ENCODE data around the gene CDCA8.
A peak's percentile ranks its signal among the peaks of the same experiment; 100 is the strongest.

The CDCA8 gene

DNA sequence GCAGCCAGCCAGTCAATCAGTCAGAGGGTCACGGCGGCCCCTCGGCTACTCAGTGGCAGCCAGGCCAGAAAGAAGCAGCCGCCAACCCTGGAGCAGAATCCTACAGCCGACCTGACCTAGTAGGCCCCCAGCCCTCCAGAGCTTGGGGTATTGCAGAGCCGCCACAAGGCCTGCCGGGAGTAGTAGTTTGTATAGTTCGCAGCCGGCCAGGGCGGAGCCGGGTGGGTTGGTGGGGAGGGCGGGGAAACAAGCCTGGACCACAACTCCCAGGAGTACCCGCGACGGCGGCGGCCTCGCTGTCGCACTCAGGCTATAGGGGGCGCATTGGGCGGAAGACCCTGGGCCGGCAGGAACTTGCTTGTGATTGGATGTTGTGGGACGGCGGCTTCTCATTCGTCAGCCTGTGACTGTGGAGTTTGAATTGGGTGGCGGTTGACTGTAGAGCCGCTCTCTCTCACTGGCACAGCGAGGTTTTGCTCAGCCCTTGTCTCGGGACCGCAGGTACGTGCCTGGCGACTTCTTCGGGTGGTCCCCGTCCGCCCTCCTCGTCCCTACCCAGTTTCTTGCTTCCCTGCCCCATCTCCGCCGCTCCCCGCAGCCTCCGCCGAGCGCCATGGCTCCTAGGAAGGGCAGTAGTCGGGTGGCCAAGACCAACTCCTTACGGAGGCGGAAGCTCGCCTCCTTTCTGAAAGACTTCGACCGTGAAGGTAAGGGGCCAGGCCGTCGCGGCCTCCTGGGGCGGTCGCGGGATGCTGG, at the start of gene CDCA8:
TSS of gene CDCA8 (plus strand) at position 439 of the 756 bp plus-strand sequence. CDS start at position 614, 175 bp downstream.
- peak; percentile 97 for DNase-seq

DNA sequence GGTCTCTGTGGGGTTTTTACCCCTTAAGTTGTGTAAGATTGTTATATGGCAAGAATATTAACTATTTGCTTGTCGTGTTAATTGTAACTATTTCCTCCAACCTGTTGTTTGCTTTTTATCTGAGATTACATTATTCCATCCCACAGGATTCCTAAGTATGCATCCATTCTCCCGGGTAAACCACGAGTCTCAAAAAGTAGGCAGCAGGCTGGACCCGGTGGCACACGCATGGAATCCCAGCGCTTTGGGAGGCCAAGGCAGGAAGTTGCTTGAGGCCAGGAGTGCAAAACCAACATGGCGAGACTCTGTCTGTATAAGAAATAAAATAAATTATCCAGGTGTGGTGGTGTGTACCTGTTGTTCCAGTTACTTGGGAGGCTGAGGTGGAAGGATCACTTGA, 45.0 kb upstream of the CDCA8 start:
- DNase-seq = no peak

DNA sequence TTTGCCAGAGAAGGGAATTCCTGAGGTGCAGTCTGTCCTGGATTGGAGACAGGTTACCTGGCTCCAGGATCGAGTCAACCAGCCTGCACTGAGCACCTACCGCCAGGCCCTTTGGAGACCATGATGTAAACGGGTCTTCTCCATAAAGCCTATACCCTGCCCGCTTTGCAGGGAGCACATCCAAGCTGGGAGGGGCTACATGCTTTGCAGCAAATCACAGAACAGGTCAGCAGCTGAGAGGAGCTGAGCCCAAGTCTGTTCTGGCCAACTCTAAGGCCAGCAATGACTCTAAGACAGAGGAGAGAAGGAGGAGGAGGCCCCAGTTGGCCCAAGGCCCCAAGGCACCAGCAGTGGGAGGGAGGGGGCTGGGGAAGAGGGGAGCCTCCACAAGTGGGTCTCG, 42.1 kb upstream of the CDCA8 start:
- no peak for DNase-seq

DNA sequence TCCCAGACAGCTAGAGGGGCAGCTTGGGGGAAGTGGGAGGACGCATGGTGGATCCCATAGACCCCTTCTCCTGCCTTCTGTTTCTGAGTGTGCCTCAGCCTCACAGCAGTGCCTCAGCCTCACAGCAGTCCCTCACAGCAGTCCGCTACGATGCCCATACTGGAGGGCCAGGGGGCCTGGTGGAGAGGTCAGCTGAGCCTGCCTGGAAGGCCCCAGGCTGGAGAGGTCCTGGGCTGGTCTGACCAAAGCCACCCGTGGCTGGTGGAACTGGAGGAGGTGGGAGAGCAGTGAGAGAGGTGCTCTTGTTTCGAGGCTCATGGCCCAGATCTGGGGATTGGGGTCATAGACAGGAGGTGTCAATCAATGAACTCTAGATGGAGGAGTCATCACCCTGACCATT, 41.6 kb upstream of the CDCA8 start:
- DNase-seq = no peak

DNA sequence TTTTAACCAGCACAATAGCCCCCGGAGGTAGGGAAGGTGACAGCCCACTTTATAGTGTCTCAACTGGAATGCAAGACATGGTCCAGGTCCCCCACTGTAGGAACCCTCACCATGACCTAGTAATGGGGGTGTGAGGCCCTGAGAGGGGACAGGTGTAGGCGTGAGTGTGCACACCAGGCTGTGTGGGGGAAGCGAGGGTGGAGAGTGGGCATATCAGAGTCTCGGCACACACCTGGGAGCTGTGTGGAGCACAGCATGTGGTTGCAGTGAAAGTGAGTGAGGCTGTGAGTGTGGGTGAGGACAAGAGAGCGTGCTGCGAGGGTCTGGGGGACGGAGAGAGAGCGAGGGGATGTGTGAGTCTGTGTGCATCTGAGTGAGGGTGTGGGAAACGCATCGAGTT, 40.5 kb upstream of the CDCA8 start:
- DNase-seq = no peak

DNA sequence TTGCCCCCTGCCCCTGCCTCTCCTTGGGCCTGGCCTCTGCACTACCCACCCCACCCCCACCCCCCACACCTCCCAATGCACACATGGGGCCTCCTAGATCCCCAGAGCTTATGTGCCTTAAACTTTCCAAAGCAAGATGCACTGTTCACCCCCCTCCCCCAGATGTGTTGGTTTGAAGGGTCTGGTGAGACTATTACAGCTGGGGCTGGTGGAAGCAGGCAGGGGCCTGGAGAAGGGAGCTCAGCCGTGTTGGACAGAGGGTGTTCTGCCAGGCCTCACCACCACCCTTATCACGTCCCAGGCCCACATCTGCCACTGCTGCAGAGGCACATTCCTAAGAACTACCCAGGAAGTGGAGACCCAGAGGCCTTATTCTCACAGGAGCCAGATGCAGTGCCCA, 39.3 kb upstream of the CDCA8 start:
- DNase-seq = no peak

DNA sequence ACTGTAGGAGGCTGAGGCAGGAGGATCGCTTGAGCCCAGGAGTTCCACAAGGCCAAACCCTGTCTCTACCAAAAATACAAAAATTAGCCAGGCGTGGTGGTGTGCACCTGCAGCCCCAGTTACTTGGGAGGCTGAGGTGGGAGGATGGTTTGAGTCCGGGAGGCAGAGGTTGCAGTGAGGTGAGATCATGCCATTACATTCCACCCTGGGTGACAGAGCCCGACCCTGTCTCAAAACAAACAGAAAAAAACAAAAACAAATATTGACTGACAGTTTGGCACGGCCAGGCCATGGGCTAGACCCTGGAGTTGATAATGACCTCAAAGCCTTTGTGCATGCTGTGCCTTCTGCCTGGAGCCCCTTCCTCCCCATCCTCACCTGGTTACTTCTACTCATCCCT, 38.4 kb upstream of the CDCA8 start:
- no peak for DNase-seq

DNA sequence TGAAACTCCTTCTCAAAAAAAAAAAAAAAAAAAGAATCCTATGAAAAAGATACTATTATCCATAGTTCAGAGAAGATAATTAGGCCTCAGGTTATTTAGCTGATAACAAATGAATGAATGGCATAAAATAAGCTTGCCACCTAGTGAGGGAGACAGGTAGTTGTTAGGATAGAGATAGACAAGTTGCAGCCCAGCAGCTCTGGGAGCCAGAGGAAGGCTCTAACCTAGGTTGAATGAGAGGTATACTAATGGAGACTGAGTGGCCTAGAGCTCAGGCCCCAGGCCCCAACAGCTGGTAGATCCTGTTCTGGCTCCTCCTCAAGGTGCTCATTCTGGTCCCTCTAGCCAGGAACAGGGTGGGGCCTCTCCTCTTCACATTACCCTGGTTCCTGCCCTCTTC, 37.0 kb upstream of the CDCA8 start:
- no peak for DNase-seq

DNA sequence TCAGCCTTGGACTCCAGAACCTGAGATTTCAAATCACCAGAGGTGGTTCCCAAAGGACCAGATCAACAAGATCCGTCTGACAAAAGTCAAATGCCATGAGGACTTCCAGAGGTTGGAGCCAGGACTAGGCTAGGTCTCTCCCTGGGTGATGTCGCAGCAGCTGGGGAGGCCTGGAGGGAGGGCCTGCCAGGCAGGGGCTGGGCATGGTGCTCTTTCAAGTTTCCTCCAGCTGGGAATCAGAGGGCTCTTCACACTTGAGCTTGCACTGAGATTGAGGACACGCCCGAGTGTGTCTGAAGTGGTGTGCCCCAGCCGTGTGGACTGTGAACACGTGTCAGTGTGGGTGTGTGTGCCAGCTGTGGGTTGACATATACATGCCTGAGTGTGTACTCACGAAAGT, 36.3 kb upstream of the CDCA8 start:
- no peak for DNase-seq

DNA sequence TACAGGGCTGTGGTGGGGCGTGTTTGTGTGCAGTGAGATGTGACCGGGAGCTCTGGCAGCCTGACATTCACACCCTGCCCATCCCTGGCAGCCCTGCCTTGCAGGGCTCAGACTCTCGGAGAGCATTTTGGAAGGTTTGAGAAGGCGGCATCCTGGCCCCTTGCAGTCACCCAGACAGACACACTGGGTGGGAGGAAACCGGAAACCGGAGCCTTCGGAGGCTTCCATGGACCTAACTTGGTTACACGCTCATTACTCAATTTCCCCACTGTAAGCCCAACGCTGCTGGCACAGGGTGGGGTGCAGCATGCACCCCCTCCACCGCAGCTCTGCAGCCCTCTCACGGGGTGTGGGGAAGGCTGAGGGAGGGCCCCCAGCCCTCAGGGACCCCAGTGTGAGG, 35.4 kb upstream of the CDCA8 start:
- DNase-seq = no peak

DNA sequence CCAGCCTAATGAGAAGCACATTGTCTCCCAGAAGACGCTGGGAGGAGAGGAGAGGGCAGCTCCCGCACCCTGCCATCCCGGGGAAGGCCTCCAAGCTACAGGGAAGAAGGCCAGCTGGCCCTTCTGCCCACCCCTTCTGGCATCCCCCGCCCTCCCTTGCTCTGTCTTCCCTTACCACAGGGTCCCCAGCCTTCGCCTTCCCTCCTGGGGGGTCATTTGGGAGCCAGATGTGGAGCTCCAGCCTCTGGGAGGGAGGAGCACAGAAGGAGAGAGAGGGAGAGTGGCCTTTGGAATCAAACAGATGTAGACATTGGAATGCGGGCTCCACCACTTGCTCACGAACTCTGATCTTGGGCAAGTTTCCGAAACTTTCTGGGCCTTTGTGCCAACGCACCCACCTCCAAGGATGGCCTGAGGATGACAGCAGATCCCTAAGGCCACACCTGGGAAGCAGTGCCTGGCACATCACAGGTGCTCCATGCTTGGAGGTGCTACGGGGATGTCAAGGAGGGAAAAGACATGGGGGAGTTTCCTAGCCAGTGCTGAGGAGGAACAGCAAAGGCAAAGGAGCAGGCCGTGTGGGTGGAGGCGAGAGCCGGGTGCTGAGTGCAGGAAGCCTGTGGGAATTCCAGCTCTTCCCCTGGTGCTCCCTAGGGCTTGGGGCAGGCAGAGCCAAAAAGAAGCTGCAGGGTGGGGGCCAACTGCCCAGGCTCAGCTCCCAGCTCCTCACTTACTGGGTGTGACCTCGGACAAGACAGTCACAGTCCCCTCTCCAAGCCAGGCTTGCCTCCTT, 34.5 kb upstream of the CDCA8 start:
- DNase-seq = no peak

DNA sequence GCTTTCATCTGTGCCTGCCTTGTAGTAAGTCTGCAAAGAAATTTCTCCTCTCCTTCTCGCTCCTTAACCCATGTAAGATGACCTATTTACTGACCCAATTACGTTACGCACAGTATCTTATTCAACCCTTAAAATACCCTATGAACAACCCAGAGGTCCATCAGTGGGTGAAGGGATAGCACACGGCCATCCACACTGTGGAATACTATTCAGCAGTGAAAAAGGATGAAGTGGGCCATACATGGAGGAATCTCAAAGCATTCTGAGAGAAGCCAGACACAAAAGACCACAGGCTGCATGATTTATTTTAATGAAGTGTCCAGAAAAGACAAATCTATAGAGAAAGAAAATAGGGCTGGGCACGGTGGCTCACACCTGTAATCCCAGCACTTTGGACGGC, 33.8 kb upstream of the CDCA8 start:
- no peak for DNase-seq

DNA sequence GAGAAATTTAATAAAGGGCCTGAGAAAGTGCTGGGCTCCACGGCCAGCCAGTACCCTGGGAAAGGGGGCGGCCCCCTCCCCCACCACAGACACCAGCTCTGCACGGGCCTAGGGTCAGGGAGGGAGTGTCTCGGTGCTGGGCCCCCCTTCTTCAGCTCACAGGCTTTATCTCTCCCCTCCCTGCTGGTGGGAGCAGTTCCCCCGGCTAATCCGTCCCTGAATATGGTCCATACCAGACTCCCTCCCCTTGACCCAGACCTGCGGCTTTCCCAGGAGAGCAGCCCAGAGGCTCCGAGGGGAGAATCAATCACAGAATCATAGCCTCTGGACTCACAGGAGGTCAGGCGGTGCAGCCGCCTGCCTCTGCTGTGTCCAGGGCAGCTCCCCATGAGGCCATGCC, 31.7 kb upstream of the CDCA8 start:
- DNase-seq = no peak

DNA sequence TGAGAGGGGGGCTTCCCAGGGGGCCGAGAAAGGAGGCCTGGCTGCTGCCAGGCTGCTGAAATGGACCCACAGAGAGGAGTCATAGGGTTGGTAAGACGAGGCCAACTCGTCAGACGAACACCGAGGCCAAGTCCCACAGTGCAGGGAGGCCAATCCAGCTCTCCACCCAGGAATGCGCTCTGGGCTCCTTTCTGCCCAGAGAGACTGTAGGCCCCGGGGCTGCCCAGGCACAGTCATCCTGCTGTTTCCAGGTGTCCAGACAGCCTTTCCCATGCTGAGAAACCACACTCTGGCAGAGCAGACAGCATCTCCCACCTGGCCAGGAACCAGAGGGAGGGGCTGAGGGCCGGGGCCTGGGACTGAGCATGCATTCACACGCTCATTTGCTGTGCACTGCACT, 30.9 kb upstream of the CDCA8 start:
- DNase-seq = no peak

DNA sequence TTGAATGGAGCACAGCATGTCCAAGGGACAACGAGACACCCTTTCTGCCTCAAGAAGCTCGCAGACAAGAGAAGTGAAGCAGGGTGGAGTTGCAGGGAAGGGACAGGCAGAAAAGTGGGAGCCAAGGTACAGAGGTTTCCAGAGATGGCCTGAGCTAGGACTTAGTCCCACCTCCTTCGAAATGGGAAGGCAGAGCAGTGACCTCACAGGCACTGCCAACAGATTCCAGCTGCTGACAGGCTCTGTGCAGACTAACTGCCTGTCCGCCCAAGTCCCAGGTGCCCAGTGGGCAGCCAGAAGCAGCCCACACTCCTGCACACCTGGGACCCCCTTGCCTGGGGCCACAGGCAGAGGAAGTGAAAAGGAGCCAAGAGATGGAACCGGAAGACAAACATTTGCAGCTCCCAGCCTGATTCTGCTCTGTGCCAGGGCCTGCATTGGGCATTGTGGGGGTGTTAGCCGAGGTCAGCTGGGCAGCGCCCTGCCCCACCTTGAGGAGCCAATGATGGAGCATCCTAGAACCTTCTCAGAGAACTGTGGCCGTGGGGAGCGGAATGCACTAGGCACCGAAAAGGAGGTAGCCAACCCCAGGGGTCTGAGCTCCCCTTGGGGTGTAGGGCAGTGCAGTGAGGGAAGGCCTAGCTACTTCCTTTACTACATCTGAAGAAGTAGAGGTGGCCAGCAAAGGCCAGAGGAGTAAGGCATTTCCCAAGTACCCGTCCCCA, 30.1 kb upstream of the CDCA8 start:
- no peak for DNase-seq

DNA sequence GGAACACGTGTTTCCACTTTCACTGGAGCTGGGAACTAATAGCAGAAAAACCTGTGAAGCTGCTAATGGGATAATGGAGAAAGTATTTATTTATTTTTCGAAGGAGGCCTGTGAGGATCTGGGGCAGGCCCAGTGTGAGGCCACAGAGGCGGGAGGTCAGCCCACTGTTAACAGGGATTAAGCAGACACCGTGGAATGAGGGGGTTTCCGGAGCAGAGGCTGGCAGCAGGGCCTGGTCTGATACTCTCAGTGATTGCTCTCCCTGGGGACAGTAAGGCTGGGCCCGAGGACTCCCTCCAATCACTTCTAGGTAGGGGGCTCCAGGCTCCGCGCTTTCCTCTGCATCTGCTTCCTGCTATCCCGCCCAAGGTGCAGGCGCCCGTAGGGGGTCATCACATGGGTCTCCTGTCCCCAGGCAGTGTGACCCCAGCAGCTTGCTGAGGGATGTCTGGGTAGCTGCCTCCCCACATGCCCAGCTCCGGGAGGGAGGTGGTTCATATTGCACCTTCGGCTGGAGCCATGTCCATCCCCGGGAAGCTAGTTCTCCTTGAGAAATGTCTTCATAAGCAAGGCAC, 28.8 kb upstream of the CDCA8 start:
- no peak for DNase-seq

DNA sequence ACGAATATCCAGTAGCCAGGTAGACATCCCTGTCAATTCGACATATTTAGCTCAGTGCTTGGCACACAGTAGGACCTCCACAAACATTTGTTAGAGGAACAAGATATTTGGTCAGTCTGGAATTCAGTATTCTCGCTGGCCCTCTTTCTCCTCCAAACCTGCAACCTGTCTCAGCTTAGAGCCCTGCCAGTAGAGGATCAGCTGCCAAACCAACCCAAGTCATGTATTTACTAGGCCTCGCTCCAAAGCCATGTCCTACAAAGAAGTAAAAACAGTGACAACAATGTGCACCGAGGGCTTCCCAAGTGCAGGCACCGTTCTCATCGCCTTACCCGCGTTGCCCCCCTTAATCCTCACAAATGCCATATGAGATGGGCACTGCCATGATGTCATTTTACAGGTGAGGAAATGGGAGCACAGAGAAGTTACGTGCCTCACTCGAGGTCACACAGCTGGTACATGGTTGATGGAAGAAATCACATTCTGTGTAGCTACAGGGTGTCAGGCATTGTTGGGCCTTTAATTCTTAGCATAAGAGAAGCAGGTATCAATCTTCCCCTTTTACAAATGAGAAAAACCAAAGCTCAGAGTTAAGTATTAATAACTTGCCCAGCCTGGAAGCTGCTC, 26.0 kb upstream of the CDCA8 start:
- no peak for DNase-seq

DNA sequence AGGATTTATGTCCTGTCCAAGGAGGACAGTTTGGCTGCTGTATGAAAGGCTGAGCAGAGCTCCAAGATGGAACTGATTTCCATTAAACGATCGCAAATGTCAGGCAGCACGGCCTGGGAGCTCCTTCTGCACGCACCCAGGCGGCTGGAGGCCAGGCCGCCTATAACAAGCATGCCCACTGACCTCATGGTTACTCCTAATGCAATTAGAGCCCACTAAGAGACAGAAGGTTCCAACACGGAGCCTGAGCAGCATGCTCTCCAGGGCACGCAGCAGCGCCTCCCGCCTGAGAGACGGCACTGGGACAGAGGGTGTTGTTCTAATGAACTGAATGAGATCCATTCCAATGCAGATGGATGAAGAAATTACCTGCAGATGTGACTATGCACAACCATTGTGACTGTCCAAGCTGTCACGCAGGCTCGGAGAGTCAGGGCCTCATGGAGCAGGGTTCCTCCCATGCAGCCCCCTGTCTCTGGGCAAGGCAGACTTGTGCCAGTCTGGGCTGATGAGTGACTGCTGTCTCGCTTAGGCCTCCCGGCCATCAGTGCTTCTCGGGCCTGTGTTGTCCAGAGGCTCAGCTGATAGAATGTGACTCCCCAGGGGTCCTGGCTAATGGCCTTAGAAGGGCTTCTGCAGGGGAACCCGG, 25.2 kb upstream of the CDCA8 start:
- no peak for DNase-seq

DNA sequence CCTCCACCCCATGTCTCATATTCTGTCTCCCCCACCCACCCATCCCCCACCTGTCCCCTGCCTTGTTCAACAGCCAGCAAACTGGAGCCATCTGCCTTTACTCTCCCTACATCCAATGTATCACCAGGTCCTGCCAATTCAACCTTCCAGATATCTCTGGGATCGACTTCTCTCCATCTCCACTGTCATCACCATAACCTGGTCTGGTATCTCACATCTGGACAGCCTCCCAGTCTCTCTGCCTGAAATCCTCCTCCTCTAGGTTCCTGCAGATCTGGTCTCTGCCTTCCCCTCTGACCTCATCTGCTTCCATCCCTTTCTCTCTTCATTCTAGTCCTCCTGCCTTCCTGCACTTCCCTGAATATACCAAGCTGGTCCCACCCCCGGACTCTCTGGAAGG, 22.2 kb upstream of the CDCA8 start:
- no peak for DNase-seq

DNA sequence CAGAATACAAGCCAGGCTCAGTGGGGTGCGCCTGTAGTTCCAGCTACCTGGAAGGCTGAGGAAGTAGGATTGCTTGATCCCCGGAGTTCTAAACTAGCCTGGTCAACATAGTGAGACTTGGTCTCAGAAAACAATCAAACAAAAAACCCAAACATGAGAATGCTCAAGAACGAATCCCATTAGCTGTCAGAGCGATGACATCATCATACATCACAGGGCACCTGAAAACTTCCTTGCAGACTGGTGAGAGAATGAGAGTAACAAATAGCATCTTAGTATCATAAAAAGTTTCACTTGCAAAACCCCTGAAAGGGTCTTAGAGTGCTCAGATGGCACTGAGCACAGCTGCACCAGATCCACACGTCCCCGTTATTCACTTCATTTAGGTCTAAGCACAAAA, 21.1 kb upstream of the CDCA8 start:
- DNase-seq = no peak

DNA sequence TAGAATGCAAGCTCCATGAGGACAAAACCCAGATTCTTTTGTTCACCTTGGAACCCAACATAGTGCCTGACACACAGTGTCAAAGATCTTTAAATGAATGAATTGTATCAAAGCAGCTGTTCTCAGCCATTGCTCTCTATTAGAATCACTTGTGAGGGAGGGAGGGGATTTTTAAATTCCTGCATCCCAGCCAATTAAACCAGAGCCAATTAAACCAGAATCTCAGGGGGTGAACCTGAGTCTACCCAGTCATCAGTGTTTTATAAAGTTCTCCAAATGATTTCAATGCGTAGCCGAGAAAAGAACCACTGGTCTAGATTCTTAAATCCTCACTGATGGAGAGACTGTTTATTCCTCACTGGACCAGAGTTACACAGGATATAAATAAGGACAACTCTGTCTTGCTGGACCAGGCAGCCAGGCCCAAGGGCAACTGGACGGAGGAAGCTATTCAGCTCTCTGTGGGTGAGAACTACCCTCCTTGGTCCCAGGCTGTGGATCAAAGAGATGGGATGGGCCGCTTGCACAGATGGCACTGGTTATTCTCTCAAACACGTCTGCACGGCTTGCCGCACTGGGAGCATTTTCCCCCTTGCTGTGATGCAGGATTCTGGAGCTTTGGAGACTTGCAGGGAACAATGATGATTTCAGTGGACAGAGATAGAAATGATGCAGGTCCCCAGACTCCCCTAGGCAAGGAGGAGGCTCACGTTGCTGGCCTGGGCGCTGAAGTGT, 20.0 kb upstream of the CDCA8 start:
- no peak for DNase-seq

DNA sequence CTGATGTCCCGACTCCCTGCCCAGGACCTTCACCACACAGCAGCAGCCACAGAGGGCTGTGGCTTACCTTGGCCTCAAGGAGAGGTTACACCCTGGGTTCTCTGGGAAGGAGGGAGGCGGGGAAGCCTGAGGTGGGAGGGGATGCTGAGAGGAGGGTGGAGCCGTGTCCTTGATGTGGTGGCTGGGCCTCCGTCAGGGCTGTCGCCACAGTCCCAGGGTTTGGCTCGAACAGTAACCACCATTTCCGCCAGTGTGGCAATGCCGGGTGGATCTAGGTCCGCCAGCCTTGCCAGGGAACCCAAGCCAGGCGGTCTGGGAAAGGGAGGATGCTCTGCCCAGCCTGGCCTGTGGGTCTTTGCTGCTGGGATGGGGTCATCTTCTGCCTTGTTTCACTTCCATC, 18.4 kb upstream of the CDCA8 start:
- DNase-seq = no peak
